Stimulated activated CD4-positive, alpha-beta T cell treated with anti-CD3 and anti-CD28 coated beads, Interleukin-15, amount 100 ng/mL, for 24 hours (primary cell): ENCODE results near the gene CXCL17.

Experiments
- DNase-seq: peaks from one replicate; pipeline ENCODE4 v3.0.0-alpha.2; 2020

The CXCL17 gene

GRCh38 chr19:42397263-42398166 lies 45.2 kb downstream of the CXCL17 start:
- peak; percentile 30 for DNase-seq

- peak; percentile 98 for DNase-seq
These were observed 46.1 kb downstream of the CXCL17 start for GRCh38 chr19:42396381-42397262.

DNA sequence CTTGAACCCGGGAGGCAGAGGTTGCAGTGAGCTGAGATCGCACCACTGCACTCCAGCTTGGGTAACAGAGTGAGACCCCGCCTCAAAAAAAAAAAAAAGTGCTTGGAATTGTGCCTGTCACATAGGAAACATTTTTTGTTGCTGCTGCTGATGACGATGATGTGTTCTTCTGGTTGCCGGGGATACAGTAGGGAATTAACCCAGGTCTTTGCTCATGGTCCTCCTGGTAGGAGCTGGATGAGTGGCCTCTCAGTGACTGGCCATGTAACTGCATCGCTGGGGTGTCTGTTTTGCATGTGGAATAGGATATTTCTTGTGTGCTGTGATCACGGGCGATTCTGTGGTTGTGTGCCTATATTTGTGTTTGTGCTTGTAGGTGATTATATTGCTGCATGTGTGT lies 48.0 kb downstream of the CXCL17 start:
- DNase-seq, result no peak

- no peak for DNase-seq
These were observed 50.6 kb downstream of the CXCL17 start for GRCh38 chr19:42392165-42392564.

DNA sequence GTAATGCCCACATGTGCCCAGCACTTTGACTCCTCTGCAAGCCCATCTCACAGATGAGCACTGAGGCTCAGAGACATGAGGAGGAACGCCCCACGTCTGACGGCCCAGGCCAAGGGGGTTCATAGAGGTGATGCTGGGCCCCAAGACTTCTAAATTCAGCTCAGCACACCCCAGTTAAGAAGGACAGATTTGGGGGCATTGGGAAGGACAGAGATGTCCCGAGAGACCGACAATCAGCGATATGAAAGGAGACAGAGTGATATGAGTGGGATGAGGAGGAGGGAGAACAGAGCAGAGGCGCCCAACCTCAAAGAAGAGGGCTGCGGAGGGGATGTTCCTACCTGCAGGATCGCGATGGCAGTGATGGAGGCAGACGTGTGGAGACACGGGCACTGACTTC lies 52.8 kb downstream of the CXCL17 start, which contains the start of gene CNFN:
Gene CNFN, minus strand, starts transcription at position 399 of the 400 bp plus-strand sequence. CDS start 1,260 bp downstream, outside the sequence.
- no peak for DNase-seq

DNA sequence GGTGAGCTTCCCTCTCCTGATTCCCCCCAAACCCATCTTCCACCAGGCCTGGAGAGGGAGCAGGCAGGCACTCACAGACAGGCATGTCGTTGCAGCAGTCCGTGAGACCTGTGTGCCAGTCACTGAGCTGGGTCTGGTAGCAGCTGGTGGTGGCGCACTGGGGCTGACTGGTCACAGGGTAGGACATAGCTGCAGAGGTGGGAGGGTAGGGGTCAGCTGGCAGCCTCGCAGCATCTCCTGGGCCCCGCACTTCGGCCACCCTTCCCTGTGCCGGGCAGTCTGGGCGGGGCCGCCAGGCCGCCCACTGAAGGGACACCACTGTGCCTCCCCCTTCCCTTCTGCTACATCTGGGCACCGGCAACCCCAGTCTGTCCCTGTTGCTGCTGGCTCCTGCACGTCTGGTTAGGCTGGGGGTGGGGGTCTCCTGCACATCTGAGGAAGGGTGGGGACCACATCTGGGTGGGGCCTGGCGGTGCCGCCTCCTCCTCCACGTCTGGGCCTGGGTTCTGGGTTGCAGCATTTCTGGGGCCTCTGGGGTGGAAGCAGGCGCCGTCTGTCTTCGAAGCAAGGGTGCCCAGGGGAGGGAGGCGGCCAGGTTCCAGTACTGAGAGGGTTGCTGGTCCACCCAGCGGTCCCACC lies 53.8 kb downstream of the CXCL17 start:
- no peak for DNase-seq

DNA sequence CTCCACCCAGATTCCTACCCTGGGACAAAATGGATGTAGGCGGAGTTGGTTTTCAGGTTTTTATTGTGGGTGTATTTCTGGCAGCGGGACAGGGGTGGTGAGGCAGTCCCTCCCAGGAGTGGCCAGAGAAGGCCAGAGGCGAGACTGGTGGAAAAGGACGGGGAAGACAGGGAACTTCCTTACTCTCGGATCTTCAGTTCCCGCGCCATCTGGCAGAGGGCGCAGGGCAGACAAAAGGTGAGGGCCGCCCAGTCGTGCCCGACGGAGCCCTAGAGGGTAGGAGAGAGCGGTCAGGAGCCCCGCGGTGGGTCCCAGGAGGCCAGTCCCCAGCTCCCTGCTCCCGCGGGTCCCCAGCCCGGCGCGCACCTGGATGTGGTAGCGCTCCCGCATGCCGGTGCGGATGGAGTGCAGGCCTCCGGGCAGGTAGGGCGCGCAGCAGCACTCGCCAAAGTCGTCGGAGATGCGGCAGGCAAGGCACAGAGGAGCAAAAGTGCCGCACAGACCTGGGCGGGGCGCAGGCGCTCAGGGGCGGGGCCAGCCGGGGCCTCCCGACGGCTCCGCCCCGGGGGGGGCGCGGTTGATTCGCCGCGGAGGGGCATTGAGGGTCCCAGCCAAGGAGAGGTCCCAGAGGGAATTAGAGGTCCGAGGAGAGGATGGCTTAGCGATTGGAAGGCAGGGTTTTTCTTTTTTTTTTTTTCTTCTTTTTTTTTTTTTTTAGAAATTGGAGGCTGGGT lies 55.6 kb downstream of the CXCL17 start:
- peak; percentile 82 for DNase-seq

- no peak for DNase-seq
These were observed 62.6 kb downstream of the CXCL17 start for GRCh38 chr19:42380155-42380554.
